ENCODE results near the gene HMCN2. TPM values are rescaled to one million over a fixed set of nuclear protein-coding genes. Genes with fewer than 3 reads are reported as not detected.

Gene HMCN2
- total RNA-seq, 1 donor from 2014 or later, result 5.8 TPM

- TF ChIP-seq CTCF (IDR thresholded peaks at IDR 0.05; ENCODE audit: unreplicated experiment), result no peak
- Mint-ChIP-seq H3K27me3 (ENCODE audit: low read depth) (peaks cover 3% of the 10 kb centered on the region), H3K9me3 (no peaks in the 10 kb centered on the region), H3K27ac (no peak overlapping the region), H3K4me3 (no peak overlapping the region), H3K4me1 (peaks cover 7% of the 10 kb centered on the region), H3K36me3 (no peaks in the 10 kb centered on the region)
- DNase-seq (ENCODE audit: low spot score in 2 of 2, unreplicated experiment in 2 of 2), result no peak
Observed at GRCh38 chr9:130333712-130334062, 68.1 kb downstream of the HMCN2 start.

- TF ChIP-seq CTCF (IDR thresholded peaks at IDR 0.05; ENCODE audit: unreplicated experiment), result no peak
- H3K27me3 Mint-ChIP-seq (ENCODE audit: low read depth), result no peaks in the 10 kb centered on the region
- no peak for DNase-seq (ENCODE audit: low spot score in 2 of 2, unreplicated experiment in 2 of 2)
- H3K36me3 Mint-ChIP-seq, result no peaks in the 10 kb centered on the region
- no peak overlapping the region for H3K4me3 Mint-ChIP-seq
- peaks cover 5% of the 10 kb centered on the region for H3K4me1 Mint-ChIP-seq
- no peaks in the 10 kb centered on the region for H3K9me3 Mint-ChIP-seq
- H3K27ac Mint-ChIP-seq, result no peak overlapping the region
Observed at GRCh38 chr9:130334915-130335314, 69.4 kb downstream of the HMCN2 start.

DNA sequence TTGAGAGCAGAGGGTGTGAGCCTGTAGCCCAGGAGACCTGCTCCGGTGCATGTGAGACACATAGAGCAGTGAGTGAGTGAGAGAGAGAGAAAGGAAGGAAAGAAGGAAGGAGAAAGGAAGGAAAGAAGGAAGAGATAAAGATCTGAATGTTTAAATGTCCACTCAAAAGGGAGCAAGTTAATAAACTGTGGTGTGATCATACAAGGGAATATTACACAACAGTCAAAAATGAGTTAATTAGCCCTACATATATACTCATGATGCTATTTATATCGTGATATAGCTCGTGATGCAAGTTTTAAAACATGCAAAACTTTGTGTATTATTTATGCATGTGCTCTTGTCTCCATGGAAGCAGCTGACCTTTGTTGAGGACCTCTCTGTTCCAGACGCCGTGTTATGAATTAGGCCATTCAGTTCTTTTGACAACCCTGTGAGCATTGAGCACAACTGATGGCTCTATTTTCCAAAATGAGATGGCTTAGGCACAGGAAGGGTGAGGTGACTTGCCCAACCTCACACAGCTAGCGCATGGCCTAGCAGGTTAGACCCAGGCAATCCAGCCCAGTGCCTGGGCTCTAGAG, 70.6 kb downstream of the HMCN2 start:
- Mint-ChIP-seq H3K4me3 (no peak overlapping the region), H3K9me3 (no peaks in the 10 kb centered on the region), H3K27me3 (ENCODE audit: low read depth) (no peaks in the 10 kb centered on the region), H3K4me1 (peaks cover 3% of the 10 kb centered on the region), H3K36me3 (no peaks in the 10 kb centered on the region), H3K27ac (no peak overlapping the region)
- no peak for TF ChIP-seq CTCF (IDR thresholded peaks at IDR 0.05; ENCODE audit: unreplicated experiment)
- no peak for DNase-seq (ENCODE audit: low spot score in 2 of 2, unreplicated experiment in 2 of 2)

- Mint-ChIP-seq H3K36me3 (no peaks in the 10 kb centered on the region), H3K4me3 (no peak overlapping the region), H3K27me3 (ENCODE audit: low read depth) (no peaks in the 10 kb centered on the region), H3K27ac (no peak overlapping the region), H3K9me3 (no peaks in the 10 kb centered on the region), H3K4me1 (peaks cover 3% of the 10 kb centered on the region)
- TF ChIP-seq CTCF (IDR thresholded peaks at IDR 0.05; ENCODE audit: unreplicated experiment), result no peak
- DNase-seq (ENCODE audit: low spot score in 2 of 2, unreplicated experiment in 2 of 2), result no peak
Observed at GRCh38 chr9:130336885-130337284, 71.3 kb downstream of the HMCN2 start.

- no peak for DNase-seq (ENCODE audit: low spot score in 2 of 2, unreplicated experiment in 2 of 2)
- no peak for TF ChIP-seq CTCF (IDR thresholded peaks at IDR 0.05; ENCODE audit: unreplicated experiment)
- Mint-ChIP-seq H3K27ac (no peak overlapping the region), H3K4me1 (peaks cover 3% of the 10 kb centered on the region), H3K36me3 (no peaks in the 10 kb centered on the region), H3K4me3 (no peak overlapping the region), H3K9me3 (no peaks in the 10 kb centered on the region), H3K27me3 (ENCODE audit: low read depth) (no peaks in the 10 kb centered on the region)
Observed at GRCh38 chr9:130337318-130337717, 71.8 kb downstream of the HMCN2 start.

Measured in mesothelial cell of epicardium (in vitro differentiated cells).